GM23248 (cell line): ENCODE measurements around the gene RAB30. TPM values are rescaled to one million over a fixed set of nuclear protein-coding genes. Genes with fewer than 3 reads are reported as not detected.

Experiments used
- DNase-seq: peaks from one replicate; pipeline ENCODE4 v3.0.0-alpha.2; 2015
- H2AFZ ChIP-seq: fragments of 200-600 bp; sonication (generic); 2 replicates; pipeline ENCODE4 v1.6.1; 2016; ENCODE audit warnings: antibody characterized with exemption
- H3F3A ChIP-seq: fragments of 200-600 bp; sonication (generic); 2 replicates; pipeline ENCODE4 v1.6.1; 2016; ENCODE audit warnings: mild to moderate bottlenecking, antibody characterized with exemption, mixed run types; ENCODE audit not compliant: insufficient read depth
- H3K27ac ChIP-seq: fragments of 200-600 bp; sonication (generic); 2 replicates; pipeline ENCODE4 v1.5.1; 2016; ENCODE audit warnings: mild to moderate bottlenecking
- H3K27me3 ChIP-seq: fragments of 200-600 bp; sonication (generic); replicated peaks from 2 replicates; pipeline ENCODE4 v1.6.1; 2016; ENCODE audit warnings: mild to moderate bottlenecking; ENCODE audit not compliant: insufficient read depth
- H3K36me3 ChIP-seq: fragments of 200-600 bp; sonication (generic); 2 replicates; pipeline ENCODE4 v1.6.1; 2016; ENCODE audit warnings: low read depth, mild to moderate bottlenecking
- H3K4me1 ChIP-seq: fragments of 200-600 bp; sonication (generic); 2 replicates; pipeline ENCODE4 v1.6.1; 2016; ENCODE audit warnings: mild to moderate bottlenecking; ENCODE audit not compliant: insufficient read depth
- H3K4me2 ChIP-seq: fragments of 200-600 bp; sonication (generic); one replicate; pipeline ENCODE4 v1.6.1; 2016; ENCODE audit warnings: mild to moderate bottlenecking; ENCODE audit not compliant: unreplicated experiment
- H3K4me3 ChIP-seq: fragments of 200-600 bp; sonication (generic); 2 replicates; pipeline ENCODE4 v1.5.1; 2016; ENCODE audit warnings: mild to moderate bottlenecking
- H3K79me2 ChIP-seq: fragments of 200-600 bp; sonication (generic); 2 replicates; pipeline ENCODE4 v1.6.1; 2016; ENCODE audit warnings: mild to moderate bottlenecking; ENCODE audit not compliant: insufficient read depth
- H3K9ac ChIP-seq: fragments of 200-600 bp; sonication (generic); 2 replicates; pipeline ENCODE4 v1.6.1; 2016; ENCODE audit warnings: mild to moderate bottlenecking
- H3K9me2 ChIP-seq: fragments of 200-600 bp; sonication (generic); 2 replicates; pipeline ENCODE4 v1.6.1; 2016; ENCODE audit warnings: mixed run types, mild to moderate bottlenecking, moderate library complexity; ENCODE audit not compliant: insufficient read depth
- H3K9me3 ChIP-seq: fragments of 200-600 bp; sonication (generic); one replicate; pipeline ENCODE4 v1.6.1; 2017; ENCODE audit warnings: low read depth
- H4K20me1 ChIP-seq: fragments of 200-600 bp; sonication (generic); 2 replicates; pipeline ENCODE4 v1.6.0; 2016; ENCODE audit not compliant: insufficient read depth
- EZH2 ChIP-seq: fragments of 200-600 bp; sonication (generic); IDR thresholded peaks from 2 replicates; pipeline ENCODE4 v1.6.1; 2018; ENCODE audit warnings: antibody characterized with exemption, mild to moderate bottlenecking; ENCODE audit not compliant: insufficient read depth, poor library complexity, severe bottlenecking
- EZH2phosphoT487 ChIP-seq: fragments of 200-600 bp; sonication (generic); IDR thresholded peaks from 2 replicates; pipeline ENCODE4 v1.6.1; 2018; ENCODE audit warnings: antibody characterized with exemption, moderate library complexity, mild to moderate bottlenecking, low read depth; ENCODE audit not compliant: insufficient read depth
- WGBS, 2 experiments: methylation state at CpG; one replicate each; pipeline ENCODE4 v1.1.6; 2015 to 2017; ENCODE audit warnings: low lambda C conversion rate in 2 of 2, low coverage in 1 of 2; ENCODE audit errors: missing lambda C conversion rate in 2 of 2; 5-methylcytosine and 5-hydroxymethylcytosine counted together
- in situ Hi-C: fragments of 300-500 bp; cut with MboI; formaldehyde crosslinking; loops from 2 replicates; pipeline ENCODE4 v1.15.0; 2020
- polyA plus RNA-seq: library from polyadenylated mRNA; unstranded; fragments of >200 nt; fragmentation: Nextera tagmentation; extraction: Ambion mirVana; gene quantifications from 2 replicates; pipeline ENCODE4 v1.2.1, GENCODE V29; 2016
- total RNA-seq: library from RNA; depleted of rRNA; stranded (reverse); fragments of >200 nt; shearing (Covaris generic); gene quantifications from 2 replicates; pipeline ENCODE4 v1.2.3, GENCODE V29; 2014

Gene RAB30
- total and polyA plus RNA-seq, 2 experiments from 2014 or later: 10.6 to 14.0 TPM

- Histone ChIP-seq H3K9me3 (no peaks in the 10 kb centered on the region), H3K9ac (no peak overlapping the region), H2AFZ (no peak overlapping the region), H3K4me2 (no peak overlapping the region), H3K9me2 (no peaks in the 10 kb centered on the region), H3K27me3 (no peaks in the 10 kb centered on the region), H4K20me1 (no peaks in the 10 kb centered on the region), H3K79me2 (peaks cover 74% of the 10 kb centered on the region), H3K4me3 (no peak overlapping the region), H3F3A (no peaks in the 10 kb centered on the region), H3K27ac (no peak overlapping the region), H3K4me1 (no peaks in the 10 kb centered on the region; the same call in 1 of the 2 replicates), H3K36me3 (no peaks in the 10 kb centered on the region)
- DNase-seq: no peak
- 87 to 88% methylated on average over 17 of the region's 17 CpGs for WGBS, 2 experiments
- TF ChIP-seq EZH2 (no peak), EZH2phosphoT487 (no peak)
- in situ Hi-C loops: no loop called here
These were observed 50.5 kb downstream of the RAB30 start for GRCh38 chr11:83020942-83021779.

GRCh38 chr11:83019888-83020579 is 51.7 kb downstream of the RAB30 start:
- no peaks in the 10 kb centered on the region for H3K36me3 ChIP-seq
- no peak overlapping the region for H3K4me2 ChIP-seq
- no peaks in the 10 kb centered on the region for H3F3A ChIP-seq
- H3K79me2 ChIP-seq: peaks cover 63% of the 10 kb centered on the region
- in situ Hi-C loops: no loop called here
- H3K9me2 ChIP-seq: no peaks in the 10 kb centered on the region
- no peak overlapping the region for H3K9ac ChIP-seq
- no peak overlapping the region for H3K4me3 ChIP-seq
- 63 to 71% methylated on average over 12 of the region's 12 CpGs for WGBS, 2 experiments
- no peaks in the 10 kb centered on the region for H4K20me1 ChIP-seq
- no peaks in the 10 kb centered on the region; the same call in 1 of the 2 replicates for H3K4me1 ChIP-seq
- no peak for DNase-seq
- no peaks in the 10 kb centered on the region for H3K27me3 ChIP-seq
- TF ChIP-seq EZH2 (no peak), EZH2phosphoT487 (no peak)
- H3K9me3 ChIP-seq: no peaks in the 10 kb centered on the region
- H2AFZ ChIP-seq: no peak overlapping the region
- H3K27ac ChIP-seq: no peak overlapping the region

GRCh38 chr11:83014951-83015350 is 56.7 kb downstream of the RAB30 start:
- H3K4me2 ChIP-seq: no peak overlapping the region
- no peak for TF ChIP-seq EZH2
- no peak for TF ChIP-seq EZH2phosphoT487
- H4K20me1 ChIP-seq: no peaks in the 10 kb centered on the region
- no peaks in the 10 kb centered on the region for H3K27me3 ChIP-seq
- H3K9ac ChIP-seq: no peak overlapping the region
- H3K79me2 ChIP-seq: peaks cover 40% of the 10 kb centered on the region
- no peaks in the 10 kb centered on the region for H3K9me3 ChIP-seq
- no peak for DNase-seq
- no peak overlapping the region for H3K27ac ChIP-seq
- no peaks in the 10 kb centered on the region for H3K9me2 ChIP-seq
- 94 to 97% methylated on average over 1 of the region's 1 CpG for WGBS, 2 experiments
- H3K36me3 ChIP-seq: no peaks in the 10 kb centered on the region
- in situ Hi-C loops: no loop called here
- H3K4me1 ChIP-seq: peaks cover 18% of the 10 kb centered on the region
- H2AFZ ChIP-seq: no peak overlapping the region
- no peak overlapping the region for H3K4me3 ChIP-seq
- H3F3A ChIP-seq: peaks cover 12% of the 10 kb centered on the region; the same call in 1 of the 2 replicates

GRCh38 chr11:83012168-83013067 is 59.3 kb downstream of the RAB30 start:
- no peak overlapping the region for H3K4me3 ChIP-seq
- no peak overlapping the region for H3K9ac ChIP-seq
- H3K36me3 ChIP-seq: no peaks in the 10 kb centered on the region
- TF ChIP-seq EZH2phosphoT487 (no peak), EZH2 (no peak)
- DNase-seq: no peak
- no peaks in the 10 kb centered on the region for H3K9me3 ChIP-seq
- H3K27me3 ChIP-seq: no peaks in the 10 kb centered on the region
- peak overlapping the region; percentile 26 for H3K4me2 ChIP-seq
- WGBS, 2 experiments: 91 to 95% methylated on average over 7 of the region's 7 CpGs
- H2AFZ ChIP-seq: no peak overlapping the region
- H3F3A ChIP-seq: peaks cover 12% of the 10 kb centered on the region; the same call in 1 of the 2 replicates
- peaks cover 42% of the 10 kb centered on the region for H3K79me2 ChIP-seq
- no peaks in the 10 kb centered on the region for H4K20me1 ChIP-seq
- in situ Hi-C loops: no loop called here
- peak overlapping the region; percentile 61 for H3K27ac ChIP-seq
- no peaks in the 10 kb centered on the region for H3K9me2 ChIP-seq
- peaks cover 30% of the 10 kb centered on the region for H3K4me1 ChIP-seq
